GM18519 (cell line): ENCODE results near the gene SPAG5.
A peak's percentile ranks its signal among the peaks of the same experiment; 100 is the strongest.

Source experiments
- ATAC-seq: cut with Tn5 transposase; IDR thresholded peaks from one replicate; pipeline ENCODE4 v1.9.1; 2021; ENCODE audit warnings: mild to moderate bottlenecking, moderate library complexity; ENCODE audit not compliant: unreplicated experiment, low FRiP score

Gene SPAG5, protein sequence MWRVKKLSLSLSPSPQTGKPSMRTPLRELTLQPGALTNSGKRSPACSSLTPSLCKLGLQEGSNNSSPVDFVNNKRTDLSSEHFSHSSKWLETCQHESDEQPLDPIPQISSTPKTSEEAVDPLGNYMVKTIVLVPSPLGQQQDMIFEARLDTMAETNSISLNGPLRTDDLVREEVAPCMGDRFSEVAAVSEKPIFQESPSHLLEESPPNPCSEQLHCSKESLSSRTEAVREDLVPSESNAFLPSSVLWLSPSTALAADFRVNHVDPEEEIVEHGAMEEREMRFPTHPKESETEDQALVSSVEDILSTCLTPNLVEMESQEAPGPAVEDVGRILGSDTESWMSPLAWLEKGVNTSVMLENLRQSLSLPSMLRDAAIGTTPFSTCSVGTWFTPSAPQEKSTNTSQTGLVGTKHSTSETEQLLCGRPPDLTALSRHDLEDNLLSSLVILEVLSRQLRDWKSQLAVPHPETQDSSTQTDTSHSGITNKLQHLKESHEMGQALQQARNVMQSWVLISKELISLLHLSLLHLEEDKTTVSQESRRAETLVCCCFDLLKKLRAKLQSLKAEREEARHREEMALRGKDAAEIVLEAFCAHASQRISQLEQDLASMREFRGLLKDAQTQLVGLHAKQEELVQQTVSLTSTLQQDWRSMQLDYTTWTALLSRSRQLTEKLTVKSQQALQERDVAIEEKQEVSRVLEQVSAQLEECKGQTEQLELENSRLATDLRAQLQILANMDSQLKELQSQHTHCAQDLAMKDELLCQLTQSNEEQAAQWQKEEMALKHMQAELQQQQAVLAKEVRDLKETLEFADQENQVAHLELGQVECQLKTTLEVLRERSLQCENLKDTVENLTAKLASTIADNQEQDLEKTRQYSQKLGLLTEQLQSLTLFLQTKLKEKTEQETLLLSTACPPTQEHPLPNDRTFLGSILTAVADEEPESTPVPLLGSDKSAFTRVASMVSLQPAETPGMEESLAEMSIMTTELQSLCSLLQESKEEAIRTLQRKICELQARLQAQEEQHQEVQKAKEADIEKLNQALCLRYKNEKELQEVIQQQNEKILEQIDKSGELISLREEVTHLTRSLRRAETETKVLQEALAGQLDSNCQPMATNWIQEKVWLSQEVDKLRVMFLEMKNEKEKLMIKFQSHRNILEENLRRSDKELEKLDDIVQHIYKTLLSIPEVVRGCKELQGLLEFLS

DNA sequence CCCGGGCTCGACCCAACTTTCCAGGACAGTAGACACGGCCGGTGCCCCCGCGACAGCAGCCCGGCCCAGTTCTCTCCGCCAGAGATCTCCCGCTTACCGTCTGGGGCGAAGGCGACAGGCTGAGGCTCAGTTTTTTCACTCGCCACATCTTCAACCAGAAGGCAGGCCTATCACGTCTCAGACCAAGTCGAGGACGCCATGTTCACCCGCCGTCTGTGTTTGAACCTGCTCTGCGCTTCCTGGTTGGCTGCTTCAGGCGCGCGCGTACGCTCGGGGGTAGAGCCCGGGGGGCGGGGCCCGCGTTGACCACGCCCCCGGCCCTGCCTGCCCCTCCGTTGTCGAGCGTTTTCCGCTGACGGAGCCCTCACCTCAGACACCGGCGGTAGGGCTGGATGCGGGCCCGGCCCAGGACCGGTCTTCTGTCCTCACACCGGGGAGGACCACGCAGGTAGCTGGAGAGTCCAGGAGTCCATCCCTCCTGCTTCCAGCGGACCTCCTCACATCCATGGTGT, at the start of gene SPAG5:
TSS of gene SPAG5 (minus strand) at position 227 of the 512 bp plus-strand sequence. CDS start at position 148, 79 bp downstream.
- peak; percentile 53 for ATAC-seq

DNA sequence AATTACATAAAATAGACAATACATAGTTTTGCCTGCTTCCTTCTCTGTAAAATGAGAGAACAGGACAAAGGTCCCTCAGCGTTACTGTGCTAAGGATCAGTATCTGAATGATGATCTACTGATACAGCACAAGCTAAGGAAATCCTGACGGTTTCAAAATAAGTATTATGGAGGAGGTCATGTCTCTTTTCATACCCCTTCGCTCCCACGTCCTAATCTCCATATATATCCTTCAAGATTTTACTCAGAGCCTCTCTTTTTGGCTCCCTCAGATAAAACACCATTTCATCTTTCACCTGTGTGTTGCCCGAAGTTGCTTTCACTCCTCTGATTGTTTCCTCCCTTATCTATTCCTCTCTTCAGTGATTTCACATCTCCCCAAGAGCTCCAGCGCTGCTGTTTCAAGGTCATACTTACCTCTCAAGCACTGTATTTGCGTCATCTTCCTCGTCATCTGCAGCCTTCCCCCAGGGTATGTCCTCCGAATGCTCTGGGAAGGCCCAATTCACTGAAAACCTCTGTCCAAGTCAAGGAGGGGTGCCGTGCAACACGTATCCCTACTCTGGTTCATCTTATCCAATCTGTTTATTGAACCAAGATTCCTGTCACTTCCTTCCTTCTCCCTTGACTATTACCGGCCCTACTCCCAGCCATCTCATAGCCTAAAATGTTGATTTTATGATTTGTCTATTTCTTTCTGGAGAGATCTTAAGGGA, 47.4 kb upstream of the SPAG5 start:
- ATAC-seq: no peak

DNA sequence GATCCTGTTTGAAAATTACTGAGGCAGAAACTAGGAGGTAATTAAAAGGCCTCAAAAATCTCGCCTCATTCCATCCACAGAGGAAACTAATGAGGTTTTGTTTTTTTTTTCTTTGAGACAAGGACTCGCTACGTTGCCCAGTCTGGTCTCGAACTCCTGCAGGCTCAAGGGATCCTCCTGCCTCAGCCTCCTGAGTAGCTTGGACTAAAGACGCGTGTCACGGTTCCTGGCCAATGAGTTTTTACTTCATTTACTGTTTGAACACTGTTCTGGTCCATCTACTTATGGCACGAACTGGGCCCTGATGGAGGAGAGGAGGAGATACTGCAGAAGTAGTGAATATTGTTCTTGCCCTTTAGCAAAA, 46.7 kb upstream of the SPAG5 start:
- ATAC-seq: no peak

DNA sequence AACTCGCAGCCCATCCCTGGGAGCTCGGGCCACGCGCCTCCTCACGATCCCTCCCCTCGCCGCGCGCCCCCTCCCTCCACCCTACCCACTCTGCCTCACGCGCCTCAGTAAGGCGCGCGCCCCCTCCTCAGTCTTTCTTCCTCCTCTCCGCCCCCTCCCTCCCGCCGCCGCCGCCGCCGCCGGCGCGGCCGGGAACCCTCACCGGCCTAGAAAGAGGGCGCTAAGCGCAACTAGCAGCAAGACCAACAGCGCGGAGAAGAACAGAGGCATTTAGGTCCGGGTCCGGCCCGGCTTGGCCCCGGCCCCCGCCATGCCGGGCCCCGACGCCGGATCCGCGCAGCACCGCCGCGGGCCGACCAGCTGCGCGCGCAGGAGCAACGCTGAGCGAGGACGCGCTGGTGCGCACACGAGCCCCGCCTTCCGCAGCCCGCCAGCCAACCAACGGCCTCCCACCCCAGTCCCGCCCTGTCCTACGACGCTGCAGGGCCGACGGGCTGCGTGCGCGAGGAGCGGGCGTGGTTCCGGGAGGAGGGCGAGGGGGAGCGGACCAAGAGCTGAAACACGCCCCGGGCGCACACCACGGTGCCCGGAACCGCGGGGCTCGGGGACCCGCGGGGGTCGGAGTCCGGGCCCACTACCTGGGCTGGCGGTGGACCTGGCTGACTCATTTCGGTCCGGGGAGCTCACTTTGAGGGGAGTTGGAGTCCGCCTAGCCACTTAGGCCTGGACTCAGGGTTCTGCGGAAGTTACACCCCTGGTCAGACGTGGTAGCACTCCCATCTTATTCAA, 46.2 kb upstream of the SPAG5 start, which contains the start of gene BLTP2:
TSS of gene BLTP2 (minus strand) at position 372 of the 789 bp plus-strand sequence. CDS start at position 270, 102 bp downstream.
- ATAC-seq: peak; percentile 69

DNA sequence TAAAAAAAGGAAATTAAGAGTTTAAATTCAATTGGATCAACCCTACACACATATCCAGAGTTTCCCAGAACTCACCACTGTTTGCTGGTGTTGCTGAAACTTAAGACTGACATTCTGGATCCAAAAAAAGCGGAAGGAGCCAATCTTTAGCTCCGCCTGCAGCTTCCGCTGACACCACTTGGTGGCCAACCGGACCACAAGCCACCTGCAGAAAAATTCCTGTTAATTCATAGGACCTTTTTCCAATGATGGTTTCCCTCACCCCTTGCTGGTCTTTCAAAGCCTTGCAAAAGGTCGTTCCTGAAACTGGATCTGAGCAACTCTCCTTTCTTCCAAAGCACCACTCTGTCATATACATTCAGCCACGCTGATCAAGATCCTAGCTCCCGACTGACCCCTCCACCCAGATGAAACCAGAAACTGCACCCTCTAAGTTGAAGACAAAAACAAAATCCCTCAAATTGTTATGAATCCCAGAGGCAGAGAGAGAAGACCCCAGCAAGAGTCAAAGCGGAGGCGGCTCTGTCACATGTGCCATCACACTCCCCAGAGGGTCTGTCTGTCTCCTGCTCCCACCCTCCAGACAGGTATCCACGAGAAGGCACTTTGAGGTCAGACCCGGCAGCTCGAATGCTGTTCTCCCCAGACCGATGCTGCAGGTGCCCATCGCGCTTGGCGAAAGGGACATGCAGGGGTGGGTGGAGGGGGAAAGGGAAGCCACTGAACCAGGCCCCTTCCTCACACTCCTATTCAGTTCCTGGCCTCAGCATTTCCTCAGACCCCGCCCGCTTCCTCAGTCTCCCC, 45.4 kb upstream of the SPAG5 start:
- ATAC-seq: no peak

DNA sequence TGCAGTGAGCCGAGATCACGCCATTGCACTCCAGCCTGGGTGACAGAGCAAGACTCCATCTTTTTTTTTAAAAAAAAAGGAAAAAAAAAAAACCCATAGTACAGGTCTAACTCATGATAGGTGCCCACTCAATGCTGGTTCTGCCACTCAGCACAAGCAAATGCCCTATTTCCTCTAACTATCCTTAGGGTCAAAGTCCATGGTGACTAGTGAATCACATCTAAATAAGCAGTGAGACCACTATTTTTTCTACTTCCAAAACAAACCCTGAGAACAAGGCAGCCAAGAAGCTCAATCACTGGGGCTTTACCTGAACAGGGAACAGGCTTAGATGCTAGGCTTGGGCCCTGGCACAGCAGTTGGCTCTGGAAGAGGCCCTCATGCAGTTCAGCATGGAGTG, 42.8 kb upstream of the SPAG5 start:
- ATAC-seq: no peak

DNA sequence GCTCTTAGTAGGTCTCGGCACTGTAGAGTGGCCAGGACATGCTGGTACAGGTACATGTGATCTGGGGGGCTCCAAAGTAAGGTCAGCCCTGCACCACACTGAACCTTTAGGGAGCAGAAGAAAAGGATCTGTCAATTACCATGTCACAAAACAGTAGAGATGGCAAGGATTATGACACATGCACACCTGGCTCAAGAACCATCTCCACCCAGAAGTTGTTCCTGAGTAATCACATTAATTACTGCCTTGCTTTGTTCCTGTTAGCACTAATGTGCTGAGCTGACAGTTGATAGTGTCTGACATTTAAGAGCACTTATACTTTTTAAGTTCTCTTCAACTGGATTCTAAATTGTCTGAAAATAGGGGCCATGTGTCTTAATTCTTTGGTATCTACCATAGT, 36.7 kb upstream of the SPAG5 start:
- no peak for ATAC-seq

DNA sequence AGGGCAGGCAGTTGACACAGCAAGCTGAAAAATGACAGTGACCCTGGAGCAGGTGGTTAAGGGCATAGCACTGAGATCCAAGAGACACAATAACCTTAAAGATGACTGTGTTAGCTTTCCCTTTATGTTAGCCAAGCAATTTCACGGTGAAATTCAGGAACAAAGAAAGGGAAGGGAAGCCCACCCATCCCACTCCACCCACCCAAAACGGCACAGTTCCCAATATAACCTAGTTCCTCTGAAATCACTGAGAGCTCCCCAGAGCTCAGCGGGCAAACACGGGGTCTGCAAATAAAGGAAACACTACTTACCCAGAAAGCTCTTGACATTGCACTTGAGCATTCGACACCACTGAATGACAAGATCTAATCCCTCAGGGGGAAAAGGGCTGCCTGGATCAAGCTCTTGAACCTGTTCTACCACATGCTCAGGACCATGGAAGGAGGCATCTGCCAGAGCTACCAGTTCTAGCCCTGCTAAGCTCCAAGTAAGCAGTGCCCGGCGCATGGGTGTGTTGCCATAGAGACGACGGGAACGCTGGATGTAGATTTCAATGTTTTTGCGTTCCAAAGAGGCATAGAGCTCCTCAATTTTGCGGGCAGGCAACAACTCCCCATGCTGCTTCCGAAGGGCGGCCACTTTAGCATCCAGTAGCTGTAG, 35.5 kb upstream of the SPAG5 start:
- no peak for ATAC-seq

DNA sequence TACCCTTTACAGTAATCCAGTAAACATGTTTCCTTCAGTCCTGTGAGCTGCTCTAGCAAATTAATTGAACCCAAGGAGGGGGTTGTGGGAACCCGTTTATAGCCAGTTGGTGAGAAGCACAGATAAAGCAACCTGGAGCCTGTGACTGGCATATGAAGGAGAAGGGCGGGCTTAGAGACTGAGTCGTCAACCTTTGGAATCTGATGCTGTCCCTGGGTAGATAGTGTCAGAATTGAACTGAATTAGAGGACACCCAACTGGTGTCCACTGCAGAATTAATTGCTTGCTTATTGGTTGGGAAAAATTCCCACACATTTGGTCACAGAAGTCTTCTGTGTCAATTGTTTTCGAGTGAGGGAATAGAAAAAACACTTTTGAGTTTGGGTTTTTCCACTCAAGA, 28.0 kb upstream of the SPAG5 start:
- no peak for ATAC-seq

DNA sequence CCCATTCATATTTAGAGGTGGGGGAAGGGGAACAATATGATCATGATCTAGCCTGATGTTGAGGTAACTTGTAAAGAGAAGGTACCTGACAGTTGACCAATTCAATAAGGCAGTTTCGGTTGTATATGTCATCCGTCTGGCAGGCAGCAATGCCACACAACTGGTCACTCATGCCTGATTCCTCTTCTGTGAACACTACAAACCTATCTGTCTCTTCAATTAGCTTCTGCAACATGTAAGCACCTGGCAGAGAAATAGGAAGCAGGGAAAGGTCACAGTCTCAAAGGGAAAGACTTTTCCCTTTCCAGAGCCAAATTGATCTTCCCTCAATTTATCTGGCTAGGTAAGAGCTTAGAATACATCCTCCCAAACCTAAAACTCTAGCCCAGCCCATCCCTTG, 25.3 kb upstream of the SPAG5 start:
- no peak for ATAC-seq

DNA sequence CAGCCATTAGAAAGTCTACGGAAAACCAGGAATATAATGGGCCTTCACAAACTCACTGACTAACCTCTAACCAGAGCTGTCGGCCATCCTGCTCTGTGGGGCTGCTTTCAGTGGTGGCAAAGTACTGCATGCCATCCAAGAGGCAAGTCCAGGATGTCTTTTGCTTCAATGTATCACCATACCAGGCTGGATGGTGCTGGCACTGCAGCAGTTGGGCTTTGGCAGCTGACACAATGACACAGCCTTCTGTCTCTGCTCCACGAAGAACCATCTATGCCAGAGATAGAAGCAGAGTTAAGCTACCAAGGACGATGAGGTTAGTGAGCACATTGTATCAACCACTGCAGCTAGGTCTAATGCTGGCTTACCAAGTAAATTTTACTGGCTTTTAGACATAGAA, 24.9 kb upstream of the SPAG5 start:
- ATAC-seq: no peak

DNA sequence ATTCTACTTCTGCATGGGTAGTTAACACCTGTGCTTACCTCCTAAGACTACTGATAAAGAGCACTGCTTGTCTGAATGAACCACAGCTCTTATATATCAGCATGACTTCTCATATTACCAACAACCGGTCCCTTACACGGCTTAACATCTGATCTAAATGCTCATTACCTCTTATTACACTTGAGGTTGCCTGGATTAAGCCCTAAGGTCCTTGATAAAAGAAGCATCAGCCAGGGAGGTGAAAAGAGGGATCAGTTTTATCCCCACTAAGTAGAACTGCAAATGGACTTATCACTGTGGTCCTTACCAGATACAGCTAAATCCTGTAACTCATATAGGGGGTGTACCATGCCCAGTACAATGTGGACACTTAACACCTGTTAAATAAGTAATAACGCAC, 23.4 kb upstream of the SPAG5 start:
- ATAC-seq: no peak

DNA sequence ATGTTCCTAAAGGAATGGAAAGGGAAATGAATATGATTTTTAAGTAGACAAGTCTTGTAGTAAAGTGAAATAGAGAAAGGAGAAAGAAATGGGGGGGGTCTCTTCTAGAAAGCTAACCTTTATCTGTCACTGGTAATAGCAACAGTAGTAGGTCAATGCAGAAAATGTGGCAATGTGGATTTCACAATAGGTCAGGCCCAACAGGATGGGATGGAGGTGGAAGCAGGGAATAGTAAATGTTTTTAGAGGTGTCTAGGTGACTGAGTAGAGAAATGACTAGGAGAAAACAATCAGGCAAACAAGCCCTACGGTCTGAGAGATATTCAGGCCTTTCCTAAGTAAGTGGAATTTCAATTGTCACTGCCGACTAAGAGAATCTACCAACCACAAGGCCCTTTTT, 21.2 kb upstream of the SPAG5 start:
- ATAC-seq: no peak

DNA sequence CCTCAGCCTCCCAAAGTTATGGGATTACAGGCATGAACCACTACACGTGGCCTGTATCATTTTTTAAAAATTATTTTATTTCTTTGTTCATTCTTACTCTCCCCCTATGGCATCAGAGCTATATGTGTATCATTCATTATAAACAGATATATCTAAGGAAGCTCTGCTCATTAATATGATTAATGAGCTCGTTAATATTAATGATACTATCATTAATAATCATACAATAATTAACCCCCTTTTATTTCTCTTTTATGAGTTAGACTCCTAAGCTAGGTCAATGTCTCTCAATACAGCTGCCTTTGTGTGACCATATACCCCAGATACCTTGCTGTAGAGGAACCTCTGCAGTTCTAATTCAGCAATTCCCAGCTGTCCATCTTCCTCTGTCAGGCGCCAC, 19.6 kb upstream of the SPAG5 start:
- no peak for ATAC-seq

DNA sequence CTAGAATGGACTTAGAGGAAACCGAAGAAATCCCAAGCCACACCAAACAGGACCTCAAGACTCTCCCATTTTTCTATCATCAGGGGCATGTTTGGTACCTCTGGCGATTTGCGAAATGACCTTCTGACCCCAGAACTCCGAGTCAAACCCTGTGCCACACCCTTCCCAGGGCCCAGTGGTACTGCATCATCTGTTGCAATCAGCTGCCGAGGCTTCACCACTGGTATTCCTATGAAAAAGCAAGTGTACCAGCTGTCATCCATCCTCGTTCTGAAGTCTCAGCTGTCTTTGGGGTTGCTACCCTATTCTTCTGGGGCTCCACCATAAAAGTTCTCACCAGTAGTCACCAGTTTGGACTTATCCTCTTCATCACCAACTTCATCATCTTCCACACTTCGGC, 17.5 kb upstream of the SPAG5 start:
- no peak for ATAC-seq

DNA sequence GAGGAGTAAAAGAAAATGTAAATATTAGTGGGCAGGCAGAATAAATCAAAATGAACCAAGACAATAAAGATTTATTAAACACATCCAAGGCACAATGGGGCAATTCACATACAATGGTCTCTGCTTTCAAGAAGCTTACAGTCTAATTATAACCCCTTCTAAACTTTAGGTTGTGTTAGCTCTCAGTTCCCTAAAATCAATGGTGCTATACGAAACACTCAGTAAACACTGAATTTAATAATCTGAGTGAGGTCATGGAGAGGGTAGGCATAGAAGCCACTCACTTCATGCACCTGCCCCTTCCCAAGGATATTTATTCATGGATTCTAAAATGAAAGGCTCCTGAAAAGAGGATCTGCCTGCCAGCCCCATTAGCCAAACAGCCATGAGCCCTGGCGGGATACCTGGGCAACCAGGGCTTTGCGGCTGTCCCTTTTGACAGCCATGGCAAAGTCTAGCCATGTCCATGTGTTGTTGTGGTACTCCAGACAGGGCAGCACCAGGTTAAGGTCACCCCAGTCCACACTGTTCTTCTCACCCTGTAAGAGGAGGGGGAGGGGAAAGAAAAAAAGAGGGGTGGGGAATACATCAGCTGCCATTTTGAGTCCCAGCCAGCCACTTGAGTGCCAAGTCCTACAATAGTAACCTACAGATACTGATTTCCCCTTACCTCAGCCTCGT, 16.6 kb upstream of the SPAG5 start:
- no peak for ATAC-seq

DNA sequence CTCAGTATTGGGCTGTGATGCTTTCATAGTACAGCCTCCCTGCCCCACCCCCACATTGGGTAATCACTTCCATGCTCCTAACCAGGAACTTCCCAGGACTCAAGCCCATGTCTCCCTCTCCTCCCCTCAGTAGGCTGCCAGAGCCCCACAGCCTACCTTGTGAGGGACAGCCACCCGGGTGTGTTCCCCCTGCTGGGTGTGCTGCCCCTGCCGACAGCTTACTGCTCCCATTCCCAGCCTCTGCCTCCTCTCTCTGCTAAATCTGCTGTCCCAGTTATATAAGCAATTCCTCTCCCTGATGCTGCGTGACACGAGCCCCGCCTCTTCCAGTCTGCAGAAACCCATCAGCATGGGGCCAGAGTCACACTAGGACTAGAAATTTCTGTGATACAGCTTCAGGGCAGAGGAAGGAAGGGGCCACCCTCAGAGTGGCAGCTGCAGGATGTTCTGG, 15.1 kb upstream of the SPAG5 start, which contains the start of gene RSKR:
TSS of gene RSKR (minus strand) at position 255 of the 451 bp plus-strand sequence. CDS start at position 231, 24 bp downstream.
- no peak for ATAC-seq
